HG03571 (cell line): ENCODE measurements around the gene PRKAR2B.

Experiments
- ATAC-seq: cut with Tn5 transposase; IDR thresholded peaks from one replicate; pipeline ENCODE4 v1.9.1; 2021; ENCODE audit not compliant: unreplicated experiment

PRKAR2B gene

GRCh38 chr7:107173691-107174406 is 129.3 kb downstream of the PRKAR2B start:
- ATAC-seq, result peak; percentile 41

GRCh38 chr7:107179326-107180164 is 135.0 kb downstream of the PRKAR2B start:
- ATAC-seq, result no peak

- ATAC-seq, result no peak
These were observed 135.9 kb downstream of the PRKAR2B start for GRCh38 chr7:107180378-107180777.

- ATAC-seq, result no peak
These were observed 136.7 kb downstream of the PRKAR2B start for GRCh38 chr7:107181172-107181571.

DNA sequence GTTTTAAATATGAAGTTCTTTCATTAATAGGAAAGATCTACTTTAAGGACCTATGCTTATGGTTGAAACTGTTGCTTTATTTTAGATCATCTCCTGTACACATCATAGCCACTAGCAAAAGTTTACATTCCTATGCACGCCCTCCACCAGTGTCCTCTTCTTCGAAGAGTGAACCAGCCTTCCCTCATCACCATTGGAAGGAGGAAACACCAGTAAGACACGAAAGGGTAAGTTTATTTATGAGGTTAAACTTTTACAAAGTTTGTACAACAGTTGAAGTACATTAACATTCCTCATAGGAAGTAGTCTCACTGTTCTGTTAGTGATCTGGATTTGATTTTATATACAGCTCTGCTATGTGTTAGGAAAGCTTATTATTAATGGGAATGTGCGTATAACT is 141.2 kb downstream of the PRKAR2B start:
- ATAC-seq, result no peak

DNA sequence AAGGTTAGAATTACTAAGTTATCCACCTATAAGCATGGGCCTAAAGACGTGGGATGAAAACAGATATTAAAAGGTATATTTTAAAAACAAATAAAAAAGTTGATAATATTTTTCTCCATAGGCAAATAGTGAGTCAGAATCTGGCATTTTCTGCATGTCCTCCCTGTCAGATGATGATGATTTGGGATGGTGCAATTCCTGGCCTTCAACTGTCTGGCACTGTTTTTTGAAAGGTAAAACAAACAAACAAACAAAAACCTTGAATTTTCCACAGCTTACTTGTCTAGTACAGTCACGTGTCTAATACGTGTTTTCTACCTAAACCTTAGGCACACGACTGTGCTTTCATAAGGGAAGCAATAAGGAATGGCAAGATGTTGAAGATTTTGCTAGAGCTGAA is 141.7 kb downstream of the PRKAR2B start:
- ATAC-seq, result no peak

- ATAC-seq, result no peak
These were observed 143.3 kb downstream of the PRKAR2B start for GRCh38 chr7:107187774-107188173.

DNA sequence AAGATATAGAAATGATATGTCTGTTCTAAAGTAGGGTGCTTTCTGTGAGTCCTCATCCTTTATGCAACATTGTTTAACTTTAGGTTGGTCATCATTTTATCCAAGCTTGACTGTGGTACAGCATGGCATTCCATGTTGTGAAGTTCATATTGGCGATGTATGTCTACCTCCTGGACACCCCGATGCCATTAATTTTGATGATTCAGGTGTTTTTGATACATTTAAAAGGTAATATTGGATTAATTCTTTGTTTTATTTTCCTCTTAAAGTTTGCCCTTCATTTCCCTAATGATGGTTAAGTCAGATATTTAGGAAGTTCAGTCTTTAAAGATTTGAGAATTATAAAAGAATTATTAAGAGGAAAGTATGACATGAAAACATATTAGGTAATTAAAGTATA is 145.6 kb downstream of the PRKAR2B start:
- no peak for ATAC-seq

GRCh38 chr7:107194052-107194451 is 149.5 kb downstream of the PRKAR2B start:
- ATAC-seq, result no peak

DNA sequence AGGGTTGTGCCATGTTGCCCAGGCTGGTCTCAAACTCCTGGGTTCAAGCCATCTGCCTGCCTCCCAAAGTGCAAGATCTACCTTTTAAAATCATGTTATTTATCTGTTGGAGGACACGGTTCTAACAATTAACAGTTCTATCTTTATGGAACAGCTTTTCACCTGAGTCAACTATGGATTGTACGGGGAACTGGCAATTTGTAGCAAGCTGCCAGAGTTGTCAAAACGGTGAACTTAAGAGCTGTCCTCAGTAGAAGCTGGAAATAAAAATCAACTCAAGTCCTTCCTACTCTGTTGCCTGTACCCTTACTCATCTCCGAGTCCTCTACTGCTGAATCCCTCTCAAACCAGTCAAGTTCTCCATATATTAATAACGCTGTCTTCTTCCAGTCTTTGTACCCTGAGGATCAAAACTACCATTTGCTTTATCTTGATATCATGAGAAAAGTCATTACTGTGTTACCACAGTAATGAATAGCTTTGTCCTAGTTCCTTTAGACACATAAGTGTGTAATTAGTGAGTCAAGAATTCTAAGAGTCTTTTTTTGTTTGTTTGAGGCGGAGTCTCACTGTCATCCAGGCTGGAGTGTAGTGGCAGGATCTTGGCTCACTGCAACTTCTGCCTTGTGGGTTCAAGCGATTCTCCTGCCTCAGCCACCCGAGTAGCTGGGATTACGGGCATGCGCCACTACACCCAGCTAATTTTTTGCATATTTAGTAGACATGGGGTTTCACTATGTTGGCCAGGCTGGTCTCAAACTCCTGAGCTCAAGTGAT is 152.5 kb downstream of the PRKAR2B start:
- no peak for ATAC-seq

DNA sequence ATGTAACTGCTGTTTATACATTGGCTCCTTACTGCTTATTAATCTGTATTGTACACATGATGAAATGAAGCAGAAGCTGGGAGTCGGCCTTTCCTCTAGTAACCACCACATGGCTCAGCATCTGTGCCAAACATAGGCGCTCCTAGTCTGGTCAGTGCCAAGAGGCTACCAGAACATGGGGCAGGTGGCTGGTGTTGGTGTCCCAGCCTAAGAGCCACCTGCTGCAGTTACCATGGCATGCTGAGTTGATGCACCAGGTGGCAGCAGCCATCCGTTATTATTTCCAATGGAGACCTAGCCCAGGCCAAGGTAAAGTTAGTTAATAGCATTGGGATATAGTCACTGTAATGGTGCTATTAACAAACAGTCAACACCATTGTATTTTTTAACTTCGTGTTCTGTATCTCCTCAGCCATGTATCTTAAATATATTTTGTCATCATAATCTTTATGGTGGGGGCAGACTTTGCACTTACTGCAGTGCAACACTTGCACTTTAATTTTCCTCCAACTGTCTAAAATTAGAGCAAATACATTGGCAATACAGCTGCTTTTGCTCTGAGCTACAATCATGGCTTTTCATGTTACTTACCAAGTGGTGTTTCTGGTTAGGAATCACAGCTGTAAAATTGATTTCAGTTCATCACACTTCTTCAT is 157.4 kb downstream of the PRKAR2B start:
- ATAC-seq, result no peak

GRCh38 chr7:107203607-107204006 is 159.1 kb downstream of the PRKAR2B start:
- no peak for ATAC-seq

DNA sequence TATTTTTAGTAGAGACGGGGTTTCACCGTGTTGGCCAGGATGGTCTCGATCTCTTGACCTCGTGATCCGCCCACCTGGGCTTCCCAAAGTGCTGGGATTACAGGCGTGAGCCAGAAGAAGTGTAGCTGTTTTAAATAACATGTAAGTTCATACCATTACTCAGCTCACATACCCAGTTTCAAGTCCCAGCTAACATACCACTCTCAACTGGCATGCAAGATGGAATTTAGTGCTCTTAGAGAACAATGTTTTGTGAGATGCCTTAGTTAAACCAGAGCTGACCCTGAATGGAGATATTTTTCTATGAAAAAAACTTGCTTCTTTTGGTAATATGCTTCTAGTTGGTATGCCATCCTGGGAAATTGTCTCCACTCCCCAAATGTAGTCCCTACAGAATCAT is 161.6 kb downstream of the PRKAR2B start:
- no peak for ATAC-seq

DNA sequence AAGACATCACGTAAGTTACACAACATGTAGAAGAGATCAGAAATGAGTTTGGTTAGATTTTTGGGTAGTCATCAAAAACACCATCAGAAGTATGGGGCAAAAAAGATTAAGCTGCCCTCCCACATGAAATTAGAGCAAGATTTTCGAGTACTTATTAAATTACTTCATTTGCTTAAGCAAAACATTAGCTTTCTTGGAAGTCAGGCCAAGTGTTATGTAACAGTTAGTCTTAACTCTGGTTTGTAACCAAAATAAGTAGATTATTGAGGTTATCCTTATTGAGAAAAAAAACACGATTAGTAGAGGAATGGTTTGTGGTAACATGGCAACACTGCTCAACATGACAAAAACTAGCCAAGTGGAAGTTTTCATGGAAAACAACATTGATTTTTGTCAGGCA is 162.2 kb downstream of the PRKAR2B start:
- ATAC-seq, result no peak

GRCh38 chr7:107207459-107207858 is 163.0 kb downstream of the PRKAR2B start:
- ATAC-seq, result no peak

DNA sequence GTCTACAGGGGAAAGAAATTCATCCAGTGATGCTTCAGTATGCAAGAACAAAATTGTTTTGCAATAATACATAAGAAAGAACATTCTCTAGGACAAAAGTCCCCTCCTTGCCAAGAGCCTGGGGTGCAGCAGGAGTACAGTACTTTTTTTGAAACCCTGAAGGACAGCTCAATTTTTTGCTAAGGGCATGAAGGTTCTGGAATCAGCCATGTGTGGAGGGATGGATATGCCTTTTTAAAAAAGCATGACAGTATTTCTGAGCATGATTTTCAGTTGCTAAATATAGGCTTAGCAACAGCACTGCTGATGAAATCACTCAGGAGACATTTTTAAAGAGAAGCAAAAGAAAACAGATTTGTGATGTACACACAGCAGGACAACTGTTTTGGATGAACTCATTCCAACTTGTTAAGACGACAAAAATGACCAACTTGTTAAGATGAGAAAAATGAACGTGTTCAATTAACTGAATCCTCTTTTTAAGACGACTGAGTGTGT is 163.6 kb downstream of the PRKAR2B start:
- no peak for ATAC-seq

- no peak for ATAC-seq
These were observed 164.1 kb downstream of the PRKAR2B start for GRCh38 chr7:107208563-107208962.

DNA sequence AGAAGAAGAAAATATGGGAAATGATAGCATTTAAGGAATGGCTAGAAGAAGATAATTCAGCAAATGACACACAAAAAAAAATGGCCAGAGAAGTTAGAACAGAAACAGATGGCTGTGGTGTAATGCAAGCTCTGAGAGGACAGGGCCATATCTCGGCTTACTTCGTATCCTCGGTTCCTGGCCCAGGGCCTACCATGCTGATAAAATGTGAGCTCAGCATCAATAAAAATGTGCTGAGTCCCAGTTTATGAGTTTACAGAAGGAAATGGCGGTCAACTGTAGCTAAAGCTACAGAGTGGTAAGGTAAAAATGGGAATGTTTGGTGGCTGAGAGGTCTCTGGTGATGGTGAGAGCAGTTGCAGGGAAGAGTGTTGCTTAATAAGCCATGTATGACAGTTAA is 165.1 kb downstream of the PRKAR2B start:
- no peak for ATAC-seq

DNA sequence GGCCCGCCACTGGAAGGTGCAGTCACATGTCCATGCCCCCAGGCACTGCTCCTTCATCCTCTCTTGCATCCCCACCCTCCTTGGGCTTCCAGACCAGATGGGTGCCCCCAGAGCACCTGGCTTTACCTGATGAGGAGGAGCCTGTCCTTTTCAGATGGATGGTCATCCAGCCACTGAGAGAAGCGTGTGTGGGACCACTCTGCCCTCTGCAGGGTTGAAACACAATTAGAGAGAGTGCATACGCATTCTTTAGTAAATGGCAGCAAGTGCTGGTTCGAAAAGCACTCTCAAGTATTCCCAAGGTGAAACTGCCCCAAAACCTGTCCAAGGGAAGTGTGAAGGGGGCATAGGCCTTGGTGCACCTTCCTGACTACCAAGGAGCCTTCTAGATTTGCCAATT is 165.9 kb downstream of the PRKAR2B start:
- no peak for ATAC-seq
